AG09309 (cell line): ENCODE measurements around the gene LTBR.

Experiments
- DNase-seq: peaks from one replicate; pipeline ENCODE4 v3.0.0-alpha.2; 2010; ENCODE audit warnings: low read depth
- H3K4me3 ChIP-seq: 2 replicates; pipeline ENCODE4 v1.5.1; 2011; ENCODE audit warnings: mild to moderate bottlenecking, low read depth, low read length, moderate library complexity; ENCODE audit not compliant: control insufficient read depth
- TF ChIP-seq, protein P1 (sequence below): IDR thresholded peaks from 2 replicates; pipeline ENCODE4 v1.5.1; 2011; ENCODE audit warnings: mild to moderate bottlenecking, low read depth, low read length, inconsistent platforms; ENCODE audit not compliant: insufficient read depth, control insufficient read depth; ENCODE audit errors: missing control alignments

The LTBR gene

DNA sequence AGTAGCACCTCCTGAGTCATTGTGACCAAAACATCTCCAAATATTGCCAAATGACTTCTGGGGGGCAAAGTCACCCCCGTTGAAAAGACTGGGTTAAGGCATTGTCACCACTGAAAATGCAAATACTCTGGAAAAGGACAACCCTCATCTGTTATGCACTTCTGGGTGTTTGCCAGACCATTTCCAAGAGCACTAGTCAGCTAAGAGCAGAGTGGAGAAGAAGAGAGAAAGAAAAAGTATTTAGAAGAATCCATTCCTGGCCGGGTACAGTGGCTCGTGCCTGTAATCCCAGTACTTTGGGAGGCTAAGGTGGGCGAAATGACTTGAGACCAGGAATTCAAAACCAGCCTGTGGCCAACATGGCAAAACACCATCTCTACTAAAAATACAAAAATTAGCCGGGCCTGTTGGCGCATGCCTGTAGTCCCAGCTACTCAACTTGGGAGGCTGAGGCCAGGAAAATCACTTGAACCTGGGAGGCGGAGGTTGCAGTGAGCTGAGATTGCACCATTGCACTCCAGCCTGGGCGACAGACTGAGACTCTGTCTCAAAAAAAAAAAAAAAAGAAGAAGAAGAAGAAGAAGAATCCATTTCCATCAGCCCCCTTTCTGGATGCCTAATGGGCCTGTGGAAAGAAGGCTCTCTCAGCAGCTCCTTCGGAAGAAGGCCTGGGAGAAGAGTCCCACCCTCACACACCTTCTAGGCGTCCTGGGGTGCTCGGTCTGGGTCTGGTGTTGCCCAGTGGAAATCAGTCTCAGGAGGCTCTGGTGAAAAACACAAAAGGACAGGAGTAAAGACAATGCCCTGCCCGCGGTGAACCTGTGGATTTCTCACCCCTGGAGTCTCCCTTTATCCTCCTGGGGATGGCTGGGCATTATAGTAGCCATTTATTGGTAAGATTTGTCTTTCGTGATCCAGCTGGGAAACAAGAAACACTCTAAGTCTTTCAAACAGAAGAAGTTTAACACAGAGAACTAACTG, 3.5 kb upstream of the LTBR start:
- H3K4me3 ChIP-seq = no peak overlapping the region
- DNase-seq = no peak
- TF ChIP-seq, protein P1, sequence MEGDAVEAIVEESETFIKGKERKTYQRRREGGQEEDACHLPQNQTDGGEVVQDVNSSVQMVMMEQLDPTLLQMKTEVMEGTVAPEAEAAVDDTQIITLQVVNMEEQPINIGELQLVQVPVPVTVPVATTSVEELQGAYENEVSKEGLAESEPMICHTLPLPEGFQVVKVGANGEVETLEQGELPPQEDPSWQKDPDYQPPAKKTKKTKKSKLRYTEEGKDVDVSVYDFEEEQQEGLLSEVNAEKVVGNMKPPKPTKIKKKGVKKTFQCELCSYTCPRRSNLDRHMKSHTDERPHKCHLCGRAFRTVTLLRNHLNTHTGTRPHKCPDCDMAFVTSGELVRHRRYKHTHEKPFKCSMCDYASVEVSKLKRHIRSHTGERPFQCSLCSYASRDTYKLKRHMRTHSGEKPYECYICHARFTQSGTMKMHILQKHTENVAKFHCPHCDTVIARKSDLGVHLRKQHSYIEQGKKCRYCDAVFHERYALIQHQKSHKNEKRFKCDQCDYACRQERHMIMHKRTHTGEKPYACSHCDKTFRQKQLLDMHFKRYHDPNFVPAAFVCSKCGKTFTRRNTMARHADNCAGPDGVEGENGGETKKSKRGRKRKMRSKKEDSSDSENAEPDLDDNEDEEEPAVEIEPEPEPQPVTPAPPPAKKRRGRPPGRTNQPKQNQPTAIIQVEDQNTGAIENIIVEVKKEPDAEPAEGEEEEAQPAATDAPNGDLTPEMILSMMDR = no peak

DNA sequence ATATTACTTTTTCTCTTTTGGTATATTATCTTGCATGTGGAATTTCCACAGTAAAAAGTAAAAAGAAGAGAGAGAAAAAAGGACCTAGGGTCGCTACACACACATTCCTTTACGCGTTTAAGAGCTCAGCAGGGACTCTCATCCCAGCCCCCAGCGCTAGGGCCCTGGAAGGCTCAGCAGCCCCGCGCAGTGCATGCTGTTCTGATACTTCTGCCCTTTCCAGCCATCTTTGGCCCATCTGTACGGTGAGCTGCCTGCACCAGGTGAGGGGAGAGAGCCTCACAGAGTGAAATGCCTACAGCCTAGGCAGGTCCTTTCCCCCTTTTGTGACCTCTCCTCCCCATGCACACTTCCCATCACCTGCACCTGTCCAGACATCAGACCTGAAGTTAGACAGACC, 1.6 kb upstream of the LTBR start:
- no peak for DNase-seq
- no peak overlapping the region for H3K4me3 ChIP-seq

DNA sequence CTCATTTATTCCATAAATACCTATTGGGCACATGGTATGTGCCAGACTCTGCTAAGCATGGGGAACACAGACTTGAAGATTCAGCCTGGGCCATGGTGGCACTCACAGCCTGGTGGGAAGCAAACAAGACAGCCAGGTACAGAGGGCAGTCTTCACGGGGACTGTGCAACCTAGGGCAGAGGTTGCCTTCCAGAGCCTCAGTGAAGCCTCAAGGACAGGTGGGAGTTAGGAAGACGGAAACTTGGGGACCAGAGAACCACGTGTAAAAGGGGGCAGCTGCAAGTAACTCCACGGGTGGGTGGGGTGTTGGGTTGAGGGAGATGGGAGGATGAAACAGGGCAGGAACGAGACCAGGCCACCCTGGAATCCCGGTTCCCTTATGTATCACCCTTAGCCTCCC, 980 bp upstream of the LTBR start:
- no peak overlapping the region for H3K4me3 ChIP-seq
- TF ChIP-seq, protein P1 = no peak
- DNase-seq = no peak

More for the DNA sequence above, 1.6 kb upstream of the LTBR start:
- TF ChIP-seq, protein P1 = no peak

DNA sequence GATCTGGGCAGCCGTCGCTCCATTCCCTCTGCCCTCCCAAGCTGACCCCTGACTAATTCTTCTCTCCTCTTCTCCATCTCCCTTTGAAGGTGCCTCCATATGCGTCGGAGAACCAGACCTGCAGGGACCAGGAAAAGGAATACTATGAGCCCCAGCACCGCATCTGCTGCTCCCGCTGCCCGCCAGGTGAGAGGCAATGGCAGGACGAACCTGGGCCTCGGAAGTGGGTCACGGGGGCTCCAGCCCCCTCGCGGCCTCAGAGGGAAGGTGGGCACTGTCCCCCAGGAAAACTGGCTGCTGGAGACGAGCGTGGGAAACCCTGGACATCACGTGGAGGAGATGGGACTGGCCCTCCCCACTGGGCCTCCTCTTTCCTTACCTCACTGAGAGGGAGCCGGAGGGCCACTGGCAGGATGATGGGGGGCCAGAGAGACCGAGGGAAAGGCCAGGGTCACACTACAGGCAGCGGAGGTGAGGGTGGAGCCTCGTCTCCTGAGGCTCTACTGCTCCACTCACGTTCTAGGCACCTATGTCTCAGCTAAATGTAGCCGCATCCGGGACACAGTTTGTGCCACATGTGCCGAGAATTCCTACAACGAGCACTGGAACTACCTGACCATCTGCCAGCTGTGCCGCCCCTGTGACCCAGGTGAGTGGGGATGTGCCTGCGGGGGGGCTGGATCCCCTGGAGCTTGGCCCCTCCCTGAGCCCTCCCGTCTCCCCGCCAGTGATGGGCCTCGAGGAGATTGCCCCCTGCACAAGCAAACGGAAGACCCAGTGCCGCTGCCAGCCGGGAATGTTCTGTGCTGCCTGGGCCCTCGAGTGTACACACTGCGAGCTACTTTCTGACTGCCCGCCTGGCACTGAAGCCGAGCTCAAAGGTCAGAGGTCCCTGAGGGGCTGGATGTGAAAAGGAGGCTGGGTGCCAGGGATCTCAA, 806 bp downstream of the LTBR start:
- DNase-seq = no peak
- TF ChIP-seq, protein P1 = no peak
- peak overlapping the region; percentile 75 for H3K4me3 ChIP-seq

DNA sequence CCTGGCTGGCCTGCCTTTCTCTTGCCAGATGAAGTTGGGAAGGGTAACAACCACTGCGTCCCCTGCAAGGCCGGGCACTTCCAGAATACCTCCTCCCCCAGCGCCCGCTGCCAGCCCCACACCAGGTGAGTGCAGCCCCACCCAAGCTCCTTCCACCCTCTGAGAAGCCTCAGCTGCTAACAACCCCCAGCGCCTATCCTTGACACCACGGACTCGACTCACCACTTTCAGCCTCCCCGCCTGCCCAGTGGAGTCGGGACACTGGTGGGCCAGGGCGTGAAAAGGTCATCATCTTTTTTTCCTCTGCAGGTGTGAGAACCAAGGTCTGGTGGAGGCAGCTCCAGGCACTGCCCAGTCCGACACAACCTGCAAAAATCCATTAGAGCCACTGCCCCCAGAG, 2.1 kb downstream of the LTBR start:
- H3K4me3 ChIP-seq = no peak overlapping the region
- TF ChIP-seq, protein P1 = no peak
- DNase-seq = no peak

DNA sequence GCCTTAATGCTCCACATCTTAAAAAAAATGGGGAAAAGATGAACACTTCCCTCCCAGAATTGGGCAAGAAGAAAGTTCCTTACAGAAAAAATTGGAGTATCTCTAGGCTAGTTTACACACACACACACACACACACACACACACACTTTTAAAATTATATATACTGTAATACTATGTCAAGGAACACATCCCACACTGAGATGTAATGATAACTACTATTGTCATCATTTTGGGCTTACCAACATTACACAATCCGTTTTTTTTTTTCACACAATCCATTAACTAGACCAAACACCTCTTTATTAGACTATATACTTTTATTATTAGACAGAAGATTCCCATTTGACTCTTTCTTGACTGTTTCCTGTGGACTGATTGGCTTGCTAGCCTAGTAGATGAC, 2.5 kb downstream of the LTBR start:
- TF ChIP-seq, protein P1 = no peak
- H3K4me3 ChIP-seq = no peak overlapping the region
- DNase-seq = no peak
